SJCRH30 (cell line): ENCODE data around the gene SLC25A21. TPM values are rescaled to one million over a fixed set of nuclear protein-coding genes. Genes with fewer than 3 reads are reported as not detected.
A peak's percentile ranks its signal among the peaks of the same experiment; 100 is the strongest.
"Not testable (repeated sequence)": the region's sequence is repeated elsewhere in the genome, so short reads cannot be mapped to it uniquely, and the experiment has no call there.

Experiments used
- DNase-seq, 2 experiments: peaks; one replicate each; pipeline ENCODE4 v3.0.0-alpha.2; 2015 to 2020
- H3K27ac ChIP-seq: fragments of 250-450 bp; sonication (Bioruptor Pico); 2 replicates; pipeline ENCODE4 v1.5.1; 2020; ENCODE audit warnings: mild to moderate bottlenecking, moderate library complexity
- H3K27me3 ChIP-seq: fragments of 250-450 bp; sonication (Bioruptor Pico); 2 replicates; pipeline ENCODE4 v1.5.1; 2020; ENCODE audit warnings: mild to moderate bottlenecking, moderate library complexity
- H3K36me3 ChIP-seq: fragments of 250-450 bp; sonication (Bioruptor Pico); 2 replicates; pipeline ENCODE4 v1.5.1; 2020; ENCODE audit warnings: mild to moderate bottlenecking, moderate library complexity
- H3K4me1 ChIP-seq: fragments of 250-450 bp; sonication (Bioruptor Pico); 2 replicates; pipeline ENCODE4 v1.5.1; 2020; ENCODE audit warnings: mild to moderate bottlenecking, moderate library complexity
- H3K4me3 ChIP-seq: fragments of 250-450 bp; sonication (Bioruptor Pico); 2 replicates; pipeline ENCODE4 v1.5.1; 2020; ENCODE audit warnings: mild to moderate bottlenecking, moderate library complexity
- H3K9me3 ChIP-seq: fragments of 250-450 bp; sonication (Bioruptor Pico); replicated peaks from 2 replicates; pipeline ENCODE4 v1.5.1; 2020; ENCODE audit warnings: mild to moderate bottlenecking, moderate library complexity
- total RNA-seq: library from RNA; depleted of rRNA; stranded (reverse); fragments of >200 nt; shearing (Covaris generic); gene quantifications from 2 replicates; pipeline ENCODE4 v1.2.3, GENCODE V29; 2014; rRNA removed

Gene SLC25A21
- total RNA-seq: 0.45 and 1.0 TPM in 2 replicates

GRCh38 chr14:37172024-37172869, at the start of gene SLC25A21:
SLC25A21 (minus strand) TSS chr14:37172606.
- peak; percentile 70 to 74 for DNase-seq
- H3K27me3 ChIP-seq: no peaks in the 10 kb centered on the region
- H3K27ac ChIP-seq: peak within 1 kb of the TSS; percentile 68
- no peaks in the 10 kb centered on the region for H3K36me3 ChIP-seq
- no peaks in the 10 kb centered on the region for H3K4me1 ChIP-seq
- H3K9me3 ChIP-seq: no peaks in the 10 kb centered on the region
- H3K4me3 ChIP-seq: peak within 1 kb of the TSS; percentile 64

- H3K4me3 ChIP-seq: no peak overlapping the region
- no peaks in the 10 kb centered on the region; the same call in 1 of the 2 replicates for H3K36me3 ChIP-seq
- no peaks in the 10 kb centered on the region for H3K9me3 ChIP-seq
- DNase-seq: no peak
- no peaks in the 10 kb centered on the region for H3K4me1 ChIP-seq
- no peak overlapping the region for H3K27ac ChIP-seq
- H3K27me3 ChIP-seq: no peaks in the 10 kb centered on the region
Observed at GRCh38 chr14:37221073-37221472, 48.7 kb upstream of the SLC25A21 start.

DNA sequence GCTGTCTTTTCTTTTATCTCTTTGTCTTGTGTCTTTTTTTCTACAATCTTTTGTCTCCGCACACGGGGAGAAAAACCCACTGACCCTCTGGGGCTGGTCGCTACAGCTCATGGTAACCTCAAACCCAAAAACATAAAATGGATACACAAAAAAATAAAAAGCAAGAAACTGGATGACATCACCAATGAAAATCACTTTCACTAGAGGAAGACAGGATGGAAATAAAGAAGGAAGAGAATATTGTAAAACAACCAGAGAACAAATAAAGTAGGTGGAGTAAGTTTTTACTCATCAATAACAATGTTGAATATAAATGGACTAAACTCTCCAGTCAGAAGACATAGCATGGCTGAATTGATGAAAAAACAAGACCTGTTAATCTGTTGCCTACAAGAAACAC, 42.9 kb upstream of the SLC25A21 start:
- H3K27me3 ChIP-seq: no peaks in the 10 kb centered on the region
- H3K4me1 ChIP-seq: no peaks in the 10 kb centered on the region
- no peak for DNase-seq
- H3K36me3 ChIP-seq: no peaks in the 10 kb centered on the region
- no peak overlapping the region for H3K4me3 ChIP-seq
- H3K27ac ChIP-seq: no peak overlapping the region
- no peaks in the 10 kb centered on the region for H3K9me3 ChIP-seq

GRCh38 chr14:37213016-37213415, 40.6 kb upstream of the SLC25A21 start:
- Histone ChIP-seq H3K36me3 (no peaks in the 10 kb centered on the region), H3K4me1 (no peaks in the 10 kb centered on the region), H3K9me3 (no peaks in the 10 kb centered on the region), H3K27me3 (no peaks in the 10 kb centered on the region), H3K4me3 (no peak overlapping the region), H3K27ac (no peak overlapping the region)
- DNase-seq: no peak

DNA sequence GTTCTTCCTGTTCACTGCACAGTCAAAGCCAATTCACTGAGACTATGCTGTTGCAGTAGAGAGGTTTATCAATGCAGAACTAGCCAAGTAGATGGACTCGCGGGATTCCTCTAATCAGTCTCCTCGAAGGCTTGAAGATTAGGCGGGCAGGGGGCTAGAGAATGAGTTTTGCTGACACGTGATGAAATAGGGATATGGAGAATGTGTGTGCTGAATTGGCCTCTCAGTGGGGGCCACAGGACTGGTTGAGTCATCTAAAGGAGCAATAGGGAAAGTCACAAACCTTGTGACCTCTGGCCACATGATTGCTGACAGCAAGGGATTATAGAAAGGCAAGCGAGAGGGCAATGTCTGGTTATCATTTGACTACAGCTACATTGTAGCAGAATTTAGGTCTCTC, 38.0 kb upstream of the SLC25A21 start:
- DNase-seq: no peak
- H3K36me3 ChIP-seq: no peaks in the 10 kb centered on the region
- peaks cover 3% of the 10 kb centered on the region; the same call in 1 of the 2 replicates for H3K9me3 ChIP-seq
- H3K4me1 ChIP-seq: no peaks in the 10 kb centered on the region
- no peak overlapping the region for H3K27ac ChIP-seq
- no peak overlapping the region for H3K4me3 ChIP-seq
- no peaks in the 10 kb centered on the region for H3K27me3 ChIP-seq

GRCh38 chr14:37209617-37210016, 37.2 kb upstream of the SLC25A21 start:
- not testable (repeated sequence) for DNase-seq, H3K9me3 ChIP-seq, H3K27ac ChIP-seq

DNA sequence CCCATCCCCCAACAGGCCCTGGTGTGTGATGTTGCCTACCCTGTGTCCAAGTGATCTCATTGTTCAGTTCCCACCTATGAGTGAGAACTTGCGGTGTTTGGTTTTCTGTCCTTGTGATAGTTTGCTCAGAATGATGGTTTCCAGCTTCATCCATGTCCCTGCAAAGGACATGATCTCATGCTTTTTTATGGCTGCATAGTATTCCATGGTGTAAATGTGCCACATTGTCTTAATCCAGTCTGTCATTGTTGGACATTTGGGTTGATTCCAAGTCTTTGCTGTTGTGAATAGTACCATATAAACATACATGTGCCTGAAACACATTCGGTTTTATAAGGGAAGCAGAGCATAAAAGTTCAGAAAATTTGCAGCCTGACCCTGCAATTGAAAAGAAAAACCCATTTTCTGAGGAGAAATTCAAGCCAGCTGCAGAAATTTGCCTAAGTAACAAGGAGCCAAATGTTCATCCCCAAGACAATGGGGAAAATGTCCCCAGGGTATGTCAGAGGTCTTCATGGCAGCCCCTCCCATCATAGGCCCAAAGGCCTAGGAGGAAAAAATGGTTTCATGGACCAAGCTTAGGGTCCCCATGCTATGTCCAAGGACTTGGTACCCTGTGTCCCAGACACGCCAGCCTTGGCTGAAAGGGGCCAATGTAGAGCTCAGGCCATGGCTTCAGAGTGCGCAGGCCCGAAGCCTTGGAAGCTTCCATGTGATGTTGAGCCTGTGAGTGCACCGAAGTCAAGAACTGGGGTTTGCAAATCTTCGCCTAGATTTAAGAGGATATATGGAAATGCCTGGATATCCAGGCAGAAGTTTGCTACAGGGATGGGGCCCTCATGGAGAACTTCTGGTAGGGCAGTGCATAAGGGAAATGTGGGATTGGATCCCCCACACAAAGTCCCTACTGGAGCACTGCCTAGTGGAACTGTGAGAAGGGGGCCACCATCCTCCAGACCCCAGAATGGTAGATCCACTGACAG, 33.5 kb upstream of the SLC25A21 start:
- not testable (repeated sequence) for DNase-seq, H3K4me3 ChIP-seq, H3K27me3 ChIP-seq, H3K9me3 ChIP-seq, H3K4me1 ChIP-seq, H3K36me3 ChIP-seq, H3K27ac ChIP-seq

More at GRCh38 chr14:37209617-37210016, 37.2 kb upstream of the SLC25A21 start:
- H3K27me3 ChIP-seq, H3K4me3 ChIP-seq, H3K4me1 ChIP-seq, H3K36me3 ChIP-seq: not testable (repeated sequence)

GRCh38 chr14:37203423-37203822, 31.0 kb upstream of the SLC25A21 start:
- H3K4me3 ChIP-seq: no peak overlapping the region
- no peaks in the 10 kb centered on the region for H3K4me1 ChIP-seq
- peaks cover 3% of the 10 kb centered on the region; the same call in 1 of the 2 replicates for H3K9me3 ChIP-seq
- no peak overlapping the region for H3K27ac ChIP-seq
- no peaks in the 10 kb centered on the region for H3K27me3 ChIP-seq
- no peak for DNase-seq
- no peaks in the 10 kb centered on the region for H3K36me3 ChIP-seq

- Histone ChIP-seq H3K4me1 (no peaks in the 10 kb centered on the region), H3K27me3 (no peaks in the 10 kb centered on the region), H3K9me3 (peaks cover 3% of the 10 kb centered on the region; the same call in 1 of the 2 replicates), H3K27ac (no peak overlapping the region), H3K4me3 (no peak overlapping the region), H3K36me3 (no peaks in the 10 kb centered on the region)
- DNase-seq: no peak
Observed at GRCh38 chr14:37202812-37203211, 30.4 kb upstream of the SLC25A21 start.

DNA sequence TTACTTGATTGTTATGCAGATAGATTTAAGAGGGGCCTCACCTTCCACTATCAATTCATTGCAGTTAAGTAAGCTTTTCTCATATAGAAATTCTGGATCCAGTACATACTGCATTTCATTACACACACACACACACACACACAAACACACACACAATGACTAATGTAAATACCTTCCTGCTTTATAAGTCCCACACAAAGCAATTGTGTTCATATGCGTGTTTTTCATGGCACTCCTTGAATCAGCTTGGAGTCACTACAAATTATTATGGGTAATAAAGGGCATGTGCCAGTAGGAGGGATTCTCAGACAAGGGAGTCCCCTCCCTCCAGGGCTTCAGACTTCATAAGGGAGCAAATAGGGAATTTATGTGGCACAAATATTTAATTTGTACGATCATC, 29.9 kb upstream of the SLC25A21 start:
- peaks cover 3% of the 10 kb centered on the region; the same call in 1 of the 2 replicates for H3K9me3 ChIP-seq
- H3K27me3 ChIP-seq: no peaks in the 10 kb centered on the region
- H3K27ac ChIP-seq: no peak overlapping the region
- no peaks in the 10 kb centered on the region for H3K36me3 ChIP-seq
- DNase-seq: no peak
- H3K4me3 ChIP-seq: no peak overlapping the region
- H3K4me1 ChIP-seq: no peaks in the 10 kb centered on the region

- DNase-seq: no peak
- Histone ChIP-seq H3K4me1 (no peaks in the 10 kb centered on the region), H3K36me3 (no peaks in the 10 kb centered on the region), H3K4me3 (no peak overlapping the region), H3K9me3 (peaks cover 3% of the 10 kb centered on the region; the same call in 1 of the 2 replicates), H3K27me3 (no peaks in the 10 kb centered on the region), H3K27ac (no peak overlapping the region)
Observed at GRCh38 chr14:37201724-37202123, 29.3 kb upstream of the SLC25A21 start.

- Histone ChIP-seq H3K27me3 (no peaks in the 10 kb centered on the region), H3K4me1 (no peaks in the 10 kb centered on the region), H3K4me3 (peak overlapping the region; percentile 66; the same call in 1 of the 2 replicates), H3K9me3 (no peaks in the 10 kb centered on the region), H3K27ac (no peak overlapping the region), H3K36me3 (no peaks in the 10 kb centered on the region)
- DNase-seq: no peak
Observed at GRCh38 chr14:37198907-37199306, 26.5 kb upstream of the SLC25A21 start.

DNA sequence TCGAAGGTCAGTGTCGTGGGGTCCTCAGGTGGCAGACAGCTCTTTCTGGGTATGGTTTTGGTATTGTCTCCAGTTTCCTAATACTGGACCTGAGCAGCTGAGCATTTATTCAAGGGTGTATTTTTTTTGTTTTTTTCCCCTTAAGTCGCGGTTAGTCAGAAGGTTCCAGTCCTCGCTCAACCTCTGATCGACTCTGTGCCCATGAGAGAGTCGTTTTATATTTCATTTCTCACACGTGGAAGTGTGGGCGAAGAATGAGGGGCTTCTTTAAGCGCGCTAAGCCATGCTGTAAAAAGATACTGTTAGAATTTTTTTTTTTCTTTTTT, 25.8 kb upstream of the SLC25A21 start:
- no peaks in the 10 kb centered on the region for H3K4me1 ChIP-seq
- no peaks in the 10 kb centered on the region for H3K36me3 ChIP-seq
- no peak for DNase-seq
- H3K27ac ChIP-seq: peak overlapping the region; percentile 31
- no peaks in the 10 kb centered on the region for H3K9me3 ChIP-seq
- H3K27me3 ChIP-seq: no peaks in the 10 kb centered on the region
- peak overlapping the region; percentile 66 for H3K4me3 ChIP-seq

- H3K27me3 ChIP-seq: no peaks in the 10 kb centered on the region
- no peaks in the 10 kb centered on the region for H3K4me1 ChIP-seq
- H3K4me3 ChIP-seq: peak within 1 kb of the TSS; percentile 66
- DNase-seq: peak; percentile 68 to 79
- H3K27ac ChIP-seq: peak within 1 kb of the TSS; percentile 71
- no peaks in the 10 kb centered on the region for H3K36me3 ChIP-seq
- H3K9me3 ChIP-seq: no peaks in the 10 kb centered on the region
Observed at GRCh38 chr14:37197421-37198272, 25.2 kb upstream of the SLC25A21 start, which contains the start of gene MIPOL1. MIPOL1 (plus strand) TSS chr14:37197937; CDS start chr14:37247889, 49,952 bp downstream.
